A549 (cell line): ENCODE measurements around the gene ZNF644.

Experiments used
- BHLHE40 ChIP-seq: IDR thresholded peaks from 2 replicates; pipeline ENCODE4 v1.6.1; 2012; ENCODE audit warnings: low read depth, low read length, inconsistent platforms
- CBX2 ChIP-seq: fragments of 200-600 bp; sonication (generic); IDR thresholded peaks from 2 replicates; pipeline ENCODE4 v1.6.1; 2016; ENCODE audit warnings: low read depth, mild to moderate bottlenecking, borderline replicate concordance
- CEBPB ChIP-seq, 2 experiments: fragments of >200 bp in 1 of 2; sonication (Bioruptor Twin) in 1 of 2; formaldehyde crosslinking in 1 of 2; IDR thresholded peaks; 2 replicates each; pipeline ENCODE4 v1.6.1; 2012 to 2016
- NFE2L2 ChIP-seq: fragments of 150-350 bp; conservative IDR thresholded peaks from 2 replicates; pipeline ENCODE4 v1.6.1; 2014; ENCODE audit warnings: low read length
- POLR2A ChIP-seq: IDR thresholded peaks from 2 replicates; pipeline ENCODE4 v1.6.1; 2012; ENCODE audit warnings: mild to moderate bottlenecking, low read length
- TF ChIP-seq, protein P1 (sequence below): fragments of >200 bp; sonication (Bioruptor Twin); formaldehyde crosslinking; IDR thresholded peaks from 3 replicates; pipeline ENCODE4 v1.5.1; 2016
- TF ChIP-seq, protein P2 (sequence below): fragments of 450-650 bp; IDR thresholded peaks from 2 replicates; pipeline ENCODE4 v1.6.1; 2014; ENCODE audit warnings: antibody characterized with exemption
- TF ChIP-seq, protein P3 (sequence below): fragments of 200-600 bp; sonication (generic); IDR thresholded peaks from 2 replicates; pipeline ENCODE4 v1.6.1; 2016; ENCODE audit warnings: antibody characterized with exemption, mild to moderate bottlenecking, moderate library complexity

DNA sequence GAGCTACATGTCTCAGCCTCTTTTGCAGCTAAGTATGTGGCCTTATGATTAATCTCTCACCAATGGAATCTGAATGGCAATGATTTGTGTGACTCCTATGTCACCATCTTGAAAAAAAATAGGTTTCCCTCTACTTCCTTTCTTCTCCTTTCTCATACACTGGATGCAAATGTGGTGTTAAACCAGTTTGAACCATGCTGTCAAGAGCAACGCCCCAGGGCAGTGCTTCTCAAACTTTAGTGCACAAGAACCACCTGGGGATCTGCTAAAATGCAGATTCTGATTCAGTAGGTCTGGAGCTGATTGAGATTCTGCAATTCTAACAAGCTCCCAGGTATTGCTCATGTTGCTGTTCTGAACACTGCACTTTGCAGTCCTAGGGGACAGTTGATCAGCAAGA is 44.7 kb upstream of the ZNF644 start:
- TF ChIP-seq NFE2L2 (no peak), CBX2 (no peak), CEBPB (IDR thresholded peaks at IDR 0.05) (no peak), POLR2A (no peak), BHLHE40 (no peak)
- TF ChIP-seq, protein P1, sequence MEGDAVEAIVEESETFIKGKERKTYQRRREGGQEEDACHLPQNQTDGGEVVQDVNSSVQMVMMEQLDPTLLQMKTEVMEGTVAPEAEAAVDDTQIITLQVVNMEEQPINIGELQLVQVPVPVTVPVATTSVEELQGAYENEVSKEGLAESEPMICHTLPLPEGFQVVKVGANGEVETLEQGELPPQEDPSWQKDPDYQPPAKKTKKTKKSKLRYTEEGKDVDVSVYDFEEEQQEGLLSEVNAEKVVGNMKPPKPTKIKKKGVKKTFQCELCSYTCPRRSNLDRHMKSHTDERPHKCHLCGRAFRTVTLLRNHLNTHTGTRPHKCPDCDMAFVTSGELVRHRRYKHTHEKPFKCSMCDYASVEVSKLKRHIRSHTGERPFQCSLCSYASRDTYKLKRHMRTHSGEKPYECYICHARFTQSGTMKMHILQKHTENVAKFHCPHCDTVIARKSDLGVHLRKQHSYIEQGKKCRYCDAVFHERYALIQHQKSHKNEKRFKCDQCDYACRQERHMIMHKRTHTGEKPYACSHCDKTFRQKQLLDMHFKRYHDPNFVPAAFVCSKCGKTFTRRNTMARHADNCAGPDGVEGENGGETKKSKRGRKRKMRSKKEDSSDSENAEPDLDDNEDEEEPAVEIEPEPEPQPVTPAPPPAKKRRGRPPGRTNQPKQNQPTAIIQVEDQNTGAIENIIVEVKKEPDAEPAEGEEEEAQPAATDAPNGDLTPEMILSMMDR, result no peak
- TF ChIP-seq, protein P2, sequence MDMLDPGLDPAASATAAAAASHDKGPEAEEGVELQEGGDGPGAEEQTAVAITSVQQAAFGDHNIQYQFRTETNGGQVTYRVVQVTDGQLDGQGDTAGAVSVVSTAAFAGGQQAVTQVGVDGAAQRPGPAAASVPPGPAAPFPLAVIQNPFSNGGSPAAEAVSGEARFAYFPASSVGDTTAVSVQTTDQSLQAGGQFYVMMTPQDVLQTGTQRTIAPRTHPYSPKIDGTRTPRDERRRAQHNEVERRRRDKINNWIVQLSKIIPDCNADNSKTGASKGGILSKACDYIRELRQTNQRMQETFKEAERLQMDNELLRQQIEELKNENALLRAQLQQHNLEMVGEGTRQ, result no peak
- TF ChIP-seq, protein P3, sequence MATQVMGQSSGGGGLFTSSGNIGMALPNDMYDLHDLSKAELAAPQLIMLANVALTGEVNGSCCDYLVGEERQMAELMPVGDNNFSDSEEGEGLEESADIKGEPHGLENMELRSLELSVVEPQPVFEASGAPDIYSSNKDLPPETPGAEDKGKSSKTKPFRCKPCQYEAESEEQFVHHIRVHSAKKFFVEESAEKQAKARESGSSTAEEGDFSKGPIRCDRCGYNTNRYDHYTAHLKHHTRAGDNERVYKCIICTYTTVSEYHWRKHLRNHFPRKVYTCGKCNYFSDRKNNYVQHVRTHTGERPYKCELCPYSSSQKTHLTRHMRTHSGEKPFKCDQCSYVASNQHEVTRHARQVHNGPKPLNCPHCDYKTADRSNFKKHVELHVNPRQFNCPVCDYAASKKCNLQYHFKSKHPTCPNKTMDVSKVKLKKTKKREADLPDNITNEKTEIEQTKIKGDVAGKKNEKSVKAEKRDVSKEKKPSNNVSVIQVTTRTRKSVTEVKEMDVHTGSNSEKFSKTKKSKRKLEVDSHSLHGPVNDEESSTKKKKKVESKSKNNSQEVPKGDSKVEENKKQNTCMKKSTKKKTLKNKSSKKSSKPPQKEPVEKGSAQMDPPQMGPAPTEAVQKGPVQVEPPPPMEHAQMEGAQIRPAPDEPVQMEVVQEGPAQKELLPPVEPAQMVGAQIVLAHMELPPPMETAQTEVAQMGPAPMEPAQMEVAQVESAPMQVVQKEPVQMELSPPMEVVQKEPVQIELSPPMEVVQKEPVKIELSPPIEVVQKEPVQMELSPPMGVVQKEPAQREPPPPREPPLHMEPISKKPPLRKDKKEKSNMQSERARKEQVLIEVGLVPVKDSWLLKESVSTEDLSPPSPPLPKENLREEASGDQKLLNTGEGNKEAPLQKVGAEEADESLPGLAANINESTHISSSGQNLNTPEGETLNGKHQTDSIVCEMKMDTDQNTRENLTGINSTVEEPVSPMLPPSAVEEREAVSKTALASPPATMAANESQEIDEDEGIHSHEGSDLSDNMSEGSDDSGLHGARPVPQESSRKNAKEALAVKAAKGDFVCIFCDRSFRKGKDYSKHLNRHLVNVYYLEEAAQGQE, result no peak
